ENCODE results near the gene RNF31. TPM values are rescaled to one million over a fixed set of nuclear protein-coding genes. Genes with fewer than 3 reads are reported as not detected.

Gene RNF31
- total RNA-seq, 1 experiment from 2014 or later: 48.6 TPM

DNA sequence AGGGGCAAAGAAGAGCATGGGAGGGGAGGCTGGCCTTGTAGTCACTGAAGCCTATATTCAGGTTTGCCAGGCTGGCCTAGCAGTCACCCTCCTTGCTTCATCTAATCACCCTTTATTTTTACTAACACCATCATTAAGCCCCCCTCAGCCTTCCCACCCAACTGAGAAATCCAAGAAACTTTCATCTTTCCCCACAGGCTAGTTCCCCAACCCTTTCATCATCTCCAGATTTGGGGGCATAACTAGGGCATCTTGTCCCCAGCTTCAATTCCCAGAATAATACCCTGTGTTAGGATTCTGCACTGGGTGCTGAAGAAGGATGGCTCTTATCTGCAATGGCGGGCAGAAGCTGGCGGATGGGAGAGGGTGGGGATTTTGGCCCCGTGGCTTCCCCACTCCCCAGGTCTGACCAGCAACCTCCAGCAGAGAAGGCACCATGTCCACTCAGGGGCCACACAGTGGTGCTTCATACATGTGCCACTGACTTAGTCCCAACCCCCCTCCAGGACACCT, 46.3 kb upstream of the RNF31 start:
- no peak overlapping the region for H3K27ac ChIP-seq (ENCODE audit: low read length)
- no peaks in the 10 kb centered on the region for H3K27me3 ChIP-seq (ENCODE audit: control insufficient read depth, insufficient read depth, low read length)
- H3K36me3 ChIP-seq (ENCODE audit: control insufficient read depth, insufficient read depth, low read length): no peaks in the 10 kb centered on the region
- ATAC-seq (no peak), DNase-seq (ENCODE audit: low read depth, low spot score) (no peak)
- no peak overlapping the region for H3K4me3 ChIP-seq (ENCODE audit: low read depth in 2 of 2, low read length in 2 of 2)
- no peak for TF ChIP-seq REST (IDR thresholded peaks at IDR 0.05; ENCODE audit: insufficient read depth in 1 of 2, low read depth in 2 of 2, low read length in 1 of 2)
- TF ChIP-seq POLR2AphosphoS5 (IDR thresholded peaks at IDR 0.05; ENCODE audit: low read depth, low read length): no peak
- TF ChIP-seq CTCF (IDR thresholded peaks at IDR 0.05): no peak
- no peak for TF ChIP-seq SIN3A (IDR thresholded peaks at IDR 0.05; ENCODE audit: borderline replicate concordance, insufficient read depth, low read depth, low read length)
- TF ChIP-seq TCF7L2 (IDR thresholded peaks at IDR 0.05; ENCODE audit: low read depth, low read length): no peak
- in situ Hi-C loops (cut with HindIII; ENCODE audit: low pct_unique_long_range_greater_than_20kb, low sequenced_read_pairs) (no loop called here), intact Hi-C loops (cut with micrococcal nuclease; ENCODE audit: unreplicated experiment) (no loop called here)
- BruUV-seq (replicated peaks): no TSS peak
- no peaks in the 10 kb centered on the region for H3K9me3 ChIP-seq (ENCODE audit: control insufficient read depth, insufficient read depth, low read depth, low read length)
- H3K4me1 ChIP-seq (ENCODE audit: control insufficient read depth, insufficient read depth, low read length): no peaks in the 10 kb centered on the region
- ChIA-PET CTCF (no interaction called here), POLR2A (no interaction called here)

DNA sequence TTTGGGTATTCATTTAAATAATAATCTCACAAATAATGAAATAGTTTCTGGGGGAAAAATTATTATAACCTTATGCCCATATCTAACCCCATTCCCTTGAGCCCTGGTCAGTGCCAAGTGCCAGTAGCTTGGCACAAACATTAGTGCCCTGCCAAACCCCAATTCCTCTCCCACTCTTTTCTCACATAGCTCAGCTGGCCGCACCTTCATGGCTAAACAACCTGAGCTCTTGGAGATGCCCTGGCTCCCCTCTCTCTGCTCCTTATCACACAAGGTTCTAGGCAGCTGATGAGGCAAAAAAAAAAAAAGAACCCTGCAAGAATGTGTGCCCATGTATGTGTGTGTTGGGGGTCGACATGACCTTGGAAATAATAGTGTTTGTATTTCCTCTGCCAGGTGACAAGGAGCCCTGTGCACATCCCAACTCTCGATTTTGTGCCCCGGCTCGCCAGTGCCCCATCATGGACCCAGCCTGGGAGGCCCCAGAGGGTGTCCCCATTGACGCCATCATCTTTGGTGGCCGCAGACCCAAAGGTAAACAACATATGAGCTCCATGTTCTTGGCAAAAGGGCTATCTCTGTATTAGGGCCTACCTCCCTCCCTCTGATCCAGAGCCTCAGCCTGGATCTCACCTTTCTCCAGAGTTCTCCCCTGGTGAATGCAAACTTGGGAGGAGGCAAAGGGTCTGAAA, 44.8 kb upstream of the RNF31 start:
- intact Hi-C loops (cut with micrococcal nuclease; ENCODE audit: unreplicated experiment): no loop called here
- ChIA-PET CTCF (no interaction called here), POLR2A (no interaction called here)
- H3K36me3 ChIP-seq (ENCODE audit: control insufficient read depth, insufficient read depth, low read length): no peaks in the 10 kb centered on the region
- in situ Hi-C loops (cut with HindIII; ENCODE audit: low pct_unique_long_range_greater_than_20kb, low sequenced_read_pairs): no loop called here
- H3K9me3 ChIP-seq (ENCODE audit: control insufficient read depth, insufficient read depth, low read depth, low read length): no peaks in the 10 kb centered on the region
- ATAC-seq (no peak), DNase-seq (ENCODE audit: low read depth, low spot score) (no peak)
- no peak overlapping the region for H3K27ac ChIP-seq (ENCODE audit: low read length)
- no peak overlapping the region for H3K4me3 ChIP-seq (ENCODE audit: low read depth in 2 of 2, low read length in 2 of 2)
- TF ChIP-seq REST (IDR thresholded peaks at IDR 0.05; ENCODE audit: insufficient read depth in 1 of 2, low read depth in 2 of 2, low read length in 1 of 2): no peak
- TF ChIP-seq TCF7L2 (IDR thresholded peaks at IDR 0.05; ENCODE audit: low read depth, low read length): no peak
- no peak for TF ChIP-seq POLR2AphosphoS5 (IDR thresholded peaks at IDR 0.05; ENCODE audit: low read depth, low read length)
- no peak for TF ChIP-seq CTCF (IDR thresholded peaks at IDR 0.05)
- no peak for TF ChIP-seq SIN3A (IDR thresholded peaks at IDR 0.05; ENCODE audit: borderline replicate concordance, insufficient read depth, low read depth, low read length)
- no peaks in the 10 kb centered on the region for H3K4me1 ChIP-seq (ENCODE audit: control insufficient read depth, insufficient read depth, low read length)
- BruUV-seq (replicated peaks): TSS peak; percentile 48
- no peaks in the 10 kb centered on the region for H3K27me3 ChIP-seq (ENCODE audit: control insufficient read depth, insufficient read depth, low read length)
